Fibroblast of the aortic adventitia (primary cell): Measurements from ENCODE around the gene DDX27. TPM values are rescaled to one million over a fixed set of nuclear protein-coding genes. Genes with fewer than 3 reads are reported as not detected.

Experiments
- DNase-seq: peaks from one replicate; pipeline ENCODE4 v3.0.0-alpha.2; 2010; ENCODE audit warnings: low read depth
- H3K4me3 ChIP-seq: 2 replicates; pipeline ENCODE4 v1.5.1; 2011; ENCODE audit warnings: low read depth, mild to moderate bottlenecking, control low read depth, low read length, moderate library complexity
- CTCF ChIP-seq: IDR thresholded peaks from 2 replicates; pipeline ENCODE4 v1.5.1; 2011; ENCODE audit warnings: mild to moderate bottlenecking, low read length, control low read depth, inconsistent platforms; ENCODE audit not compliant: insufficient read depth
- total RNA-seq: library from RNA; depleted of rRNA; stranded (reverse); fragments of >200 nt; gene quantifications from 2 replicates; pipeline ENCODE4 v1.2.3, GENCODE V29; 2012; ENCODE audit warnings: low replicate concordance

The DDX27 gene
- total RNA-seq, 1 donor = 29.3 TPM

GRCh38 chr20:49247169-49247723 lies 28.0 kb downstream of the DDX27 start:
- no peak overlapping the region for H3K4me3 ChIP-seq
- no peak for DNase-seq
- TF ChIP-seq CTCF = no peak

- no peak overlapping the region for H3K4me3 ChIP-seq
- no peak for DNase-seq
- no peak for TF ChIP-seq CTCF
These were observed 28.6 kb downstream of the DDX27 start for GRCh38 chr20:49247792-49248191.

GRCh38 chr20:49248301-49248700 lies 29.1 kb downstream of the DDX27 start:
- no peak for DNase-seq
- no peak for TF ChIP-seq CTCF
- H3K4me3 ChIP-seq = no peak overlapping the region

GRCh38 chr20:49248879-49249665 lies 29.9 kb downstream of the DDX27 start:
- no peak for TF ChIP-seq CTCF
- DNase-seq = no peak
- no peak overlapping the region for H3K4me3 ChIP-seq

- no peak overlapping the region for H3K4me3 ChIP-seq
- DNase-seq = no peak
These were observed 33.5 kb downstream of the DDX27 start for GRCh38 chr20:49252556-49253350.

GRCh38 chr20:49256261-49256660 lies 37.0 kb downstream of the DDX27 start:
- no peak for TF ChIP-seq CTCF
- H3K4me3 ChIP-seq = no peak overlapping the region
- DNase-seq = no peak

More at GRCh38 chr20:49252556-49253350, 33.5 kb downstream of the DDX27 start:
- no peak for TF ChIP-seq CTCF
